Activated naive CD8-positive, alpha-beta T cell treated with anti-CD3 and anti-CD28 coated beads for 36 hours (primary cell): Measurements from ENCODE around the gene GAD1. TPM values are rescaled to one million over a fixed set of nuclear protein-coding genes. Genes with fewer than 3 reads are reported as not detected.

ENCODE experiments used
- DNase-seq: peaks from one replicate; pipeline ENCODE4 v3.0.0; 2021
- H3K27ac Mint-ChIP-seq: one replicate; pipeline ENCODE4 v1.8.0; 2022; ENCODE audit warnings: mild to moderate bottlenecking, moderate library complexity, mixed read lengths
- H3K27me3 Mint-ChIP-seq: one replicate; pipeline ENCODE4 v1.8.0; 2022; ENCODE audit warnings: mild to moderate bottlenecking, mixed read lengths
- H3K36me3 Mint-ChIP-seq: one replicate; pipeline ENCODE4 v1.8.0; 2021; ENCODE audit warnings: mild to moderate bottlenecking, mixed read lengths
- H3K4me1 Mint-ChIP-seq: one replicate; pipeline ENCODE4 v1.8.0; 2021; ENCODE audit warnings: mixed read lengths
- H3K4me3 Mint-ChIP-seq: one replicate; pipeline ENCODE4 v1.8.0; 2022; ENCODE audit warnings: mild to moderate bottlenecking, moderate library complexity, mixed read lengths
- H3K9me3 Mint-ChIP-seq: one replicate; pipeline ENCODE4 v1.8.0; 2022; ENCODE audit warnings: mixed read lengths
- total RNA-seq, 2 experiments: library from RNA; stranded (reverse); gene quantifications; one replicate each; pipeline ENCODE4 v1.2.3, GENCODE V29; 2021

The GAD1 gene
- total RNA-seq, 2 experiments from 2014 or later: 0.74 to 1.0 TPM

GRCh38 chr2:170822290-170823087 is 5.8 kb downstream of the GAD1 start:
- no peaks in the 10 kb centered on the region for H3K36me3 Mint-ChIP-seq
- H3K4me3 Mint-ChIP-seq: peak overlapping the region; percentile 54
- H3K9me3 Mint-ChIP-seq: peaks cover 1% of the 10 kb centered on the region
- H3K27me3 Mint-ChIP-seq: peaks cover 98% of the 10 kb centered on the region
- no peak overlapping the region for H3K27ac Mint-ChIP-seq
- peak; percentile 53 for DNase-seq
- peaks cover 33% of the 10 kb centered on the region for H3K4me1 Mint-ChIP-seq

- H3K27ac Mint-ChIP-seq: no peak overlapping the region
- peak overlapping the region; percentile 54 for H3K4me3 Mint-ChIP-seq
- H3K27me3 Mint-ChIP-seq: peaks cover 98% of the 10 kb centered on the region
- peaks cover 1% of the 10 kb centered on the region for H3K9me3 Mint-ChIP-seq
- peaks cover 29% of the 10 kb centered on the region for H3K4me1 Mint-ChIP-seq
- no peaks in the 10 kb centered on the region for H3K36me3 Mint-ChIP-seq
- peak; percentile 30 for DNase-seq
Measured at GRCh38 chr2:170823088-170823897, 6.6 kb downstream of the GAD1 start.

GRCh38 chr2:170823898-170824215 is 7.2 kb downstream of the GAD1 start:
- H3K4me1 Mint-ChIP-seq: peaks cover 23% of the 10 kb centered on the region
- peaks cover 98% of the 10 kb centered on the region for H3K27me3 Mint-ChIP-seq
- H3K4me3 Mint-ChIP-seq: no peak overlapping the region
- no peaks in the 10 kb centered on the region for H3K36me3 Mint-ChIP-seq
- no peak overlapping the region for H3K27ac Mint-ChIP-seq
- peaks cover 1% of the 10 kb centered on the region for H3K9me3 Mint-ChIP-seq
- no peak for DNase-seq

- H3K27me3 Mint-ChIP-seq: peaks cover 98% of the 10 kb centered on the region
- H3K36me3 Mint-ChIP-seq: no peaks in the 10 kb centered on the region
- peaks cover 1% of the 10 kb centered on the region for H3K9me3 Mint-ChIP-seq
- no peak overlapping the region for H3K27ac Mint-ChIP-seq
- H3K4me1 Mint-ChIP-seq: peaks cover 23% of the 10 kb centered on the region
- H3K4me3 Mint-ChIP-seq: no peak overlapping the region
- no peak for DNase-seq
Measured at GRCh38 chr2:170824526-170825015, 7.9 kb downstream of the GAD1 start.

- Mint-ChIP-seq H3K27me3 (peaks cover 85% of the 10 kb centered on the region), H3K4me3 (no peak overlapping the region), H3K36me3 (no peaks in the 10 kb centered on the region), H3K9me3 (no peaks in the 10 kb centered on the region), H3K4me1 (peaks cover 4% of the 10 kb centered on the region), H3K27ac (no peak overlapping the region)
- DNase-seq: no peak
Measured at GRCh38 chr2:170827841-170828532, 11.3 kb downstream of the GAD1 start.

- Mint-ChIP-seq H3K9me3 (no peaks in the 10 kb centered on the region), H3K27me3 (peaks cover 80% of the 10 kb centered on the region), H3K36me3 (no peaks in the 10 kb centered on the region), H3K4me3 (no peak overlapping the region), H3K27ac (no peak overlapping the region), H3K4me1 (peaks cover 4% of the 10 kb centered on the region)
- no peak for DNase-seq
Measured at GRCh38 chr2:170828533-170828916, 11.8 kb downstream of the GAD1 start.

- no peak for DNase-seq
- H3K27ac Mint-ChIP-seq: no peak overlapping the region
- no peaks in the 10 kb centered on the region for H3K36me3 Mint-ChIP-seq
- H3K4me1 Mint-ChIP-seq: peaks cover 4% of the 10 kb centered on the region
- no peak overlapping the region for H3K4me3 Mint-ChIP-seq
- peaks cover 74% of the 10 kb centered on the region for H3K27me3 Mint-ChIP-seq
- no peaks in the 10 kb centered on the region for H3K9me3 Mint-ChIP-seq
Measured at GRCh38 chr2:170829036-170829435, 12.3 kb downstream of the GAD1 start.

- Mint-ChIP-seq H3K4me1 (peaks cover 4% of the 10 kb centered on the region), H3K9me3 (no peaks in the 10 kb centered on the region), H3K27me3 (peaks cover 63% of the 10 kb centered on the region), H3K27ac (no peak overlapping the region), H3K36me3 (no peaks in the 10 kb centered on the region), H3K4me3 (no peak overlapping the region)
- no peak for DNase-seq
Measured at GRCh38 chr2:170830166-170830565, 13.5 kb downstream of the GAD1 start.

- Mint-ChIP-seq H3K36me3 (no peaks in the 10 kb centered on the region), H3K4me1 (peaks cover 4% of the 10 kb centered on the region), H3K4me3 (no peak overlapping the region), H3K27ac (no peak overlapping the region), H3K9me3 (no peaks in the 10 kb centered on the region), H3K27me3 (peaks cover 61% of the 10 kb centered on the region)
- DNase-seq: no peak
Measured at GRCh38 chr2:170831115-170831514, 14.4 kb downstream of the GAD1 start.

- Mint-ChIP-seq H3K27ac (no peak overlapping the region), H3K4me3 (no peak overlapping the region), H3K36me3 (peaks cover 3% of the 10 kb centered on the region), H3K4me1 (peaks cover 4% of the 10 kb centered on the region), H3K9me3 (no peaks in the 10 kb centered on the region), H3K27me3 (peaks cover 25% of the 10 kb centered on the region)
- no peak for DNase-seq
Measured at GRCh38 chr2:170836027-170836426, 19.3 kb downstream of the GAD1 start.

GRCh38 chr2:170840717-170841210 is 24.1 kb downstream of the GAD1 start:
- no peaks in the 10 kb centered on the region for H3K9me3 Mint-ChIP-seq
- no peak overlapping the region for H3K27ac Mint-ChIP-seq
- no peak overlapping the region for H3K4me3 Mint-ChIP-seq
- no peak for DNase-seq
- H3K27me3 Mint-ChIP-seq: peaks cover 15% of the 10 kb centered on the region
- H3K36me3 Mint-ChIP-seq: peaks cover 3% of the 10 kb centered on the region
- H3K4me1 Mint-ChIP-seq: peaks cover 18% of the 10 kb centered on the region

GRCh38 chr2:170842785-170843184 is 26.1 kb downstream of the GAD1 start:
- no peak overlapping the region for H3K27ac Mint-ChIP-seq
- H3K9me3 Mint-ChIP-seq: no peaks in the 10 kb centered on the region

GRCh38 chr2:170843656-170844055 is 27.0 kb downstream of the GAD1 start:
- Mint-ChIP-seq H3K4me1 (peaks cover 18% of the 10 kb centered on the region), H3K27me3 (peaks cover 11% of the 10 kb centered on the region), H3K27ac (peak overlapping the region; percentile 45), H3K36me3 (peaks cover 3% of the 10 kb centered on the region), H3K4me3 (no peak overlapping the region), H3K9me3 (no peaks in the 10 kb centered on the region)
- no peak for DNase-seq

More at GRCh38 chr2:170842785-170843184, 26.1 kb downstream of the GAD1 start:
- no peak overlapping the region for H3K4me3 Mint-ChIP-seq
- peaks cover 18% of the 10 kb centered on the region for H3K4me1 Mint-ChIP-seq
- peaks cover 3% of the 10 kb centered on the region for H3K36me3 Mint-ChIP-seq
- H3K27me3 Mint-ChIP-seq: peaks cover 14% of the 10 kb centered on the region
- no peak for DNase-seq

GRCh38 chr2:170845343-170845742 is 28.7 kb downstream of the GAD1 start:
- Mint-ChIP-seq H3K27ac (no peak overlapping the region), H3K4me3 (no peak overlapping the region), H3K36me3 (peaks cover 2% of the 10 kb centered on the region), H3K9me3 (no peaks in the 10 kb centered on the region), H3K4me1 (peaks cover 18% of the 10 kb centered on the region), H3K27me3 (peaks cover 4% of the 10 kb centered on the region)
- DNase-seq: no peak

- no peak overlapping the region for H3K4me3 Mint-ChIP-seq
- H3K27me3 Mint-ChIP-seq: peaks cover 4% of the 10 kb centered on the region
- H3K4me1 Mint-ChIP-seq: peaks cover 18% of the 10 kb centered on the region
- H3K9me3 Mint-ChIP-seq: no peaks in the 10 kb centered on the region
- no peak for DNase-seq
- H3K27ac Mint-ChIP-seq: no peak overlapping the region
- no peaks in the 10 kb centered on the region for H3K36me3 Mint-ChIP-seq
Measured at GRCh38 chr2:170846314-170846713, 29.6 kb downstream of the GAD1 start.
